Glomerular endothelial cell (primary cell): ENCODE data around the gene VSIG8. TPM values are rescaled to one million over a fixed set of nuclear protein-coding genes. Genes with fewer than 3 reads are reported as not detected.

Experiments
- DNase-seq: peaks from one replicate; pipeline ENCODE4 v3.0.0-alpha.2; 2011; ENCODE audit warnings: low read depth, low spot score; ENCODE audit errors: extremely low read depth
- total RNA-seq: library from RNA; depleted of rRNA; stranded (reverse); fragments of >200 nt; gene quantifications from 2 replicates; pipeline ENCODE4 v1.2.3, GENCODE V29; 2015

Gene VSIG8
- total RNA-seq, 1 donor from 2014 or later: 0.35 TPM

- DNase-seq: no peak
These were observed 21.8 kb upstream of the VSIG8 start for GRCh38 chr1:159884296-159884695.

- DNase-seq: no peak
These were observed 20.7 kb upstream of the VSIG8 start for GRCh38 chr1:159883134-159883533.

- DNase-seq: no peak
These were observed 20.0 kb upstream of the VSIG8 start for GRCh38 chr1:159882527-159882862.

GRCh38 chr1:159881622-159882526 is 19.4 kb upstream of the VSIG8 start:
- peak; percentile 87 for DNase-seq

- no peak for DNase-seq
These were observed 18.0 kb upstream of the VSIG8 start for GRCh38 chr1:159880430-159880829.

- no peak for DNase-seq
These were observed 17.5 kb upstream of the VSIG8 start for GRCh38 chr1:159879977-159880376.

- DNase-seq: no peak
These were observed 16.7 kb upstream of the VSIG8 start for GRCh38 chr1:159879136-159879535.

- no peak for DNase-seq
These were observed 15.4 kb upstream of the VSIG8 start for GRCh38 chr1:159877695-159878444.

GRCh38 chr1:159873530-159874143 is 11.2 kb upstream of the VSIG8 start:
- no peak for DNase-seq

- DNase-seq: no peak
These were observed 10.4 kb upstream of the VSIG8 start for GRCh38 chr1:159872891-159873290.

- DNase-seq: no peak
These were observed 8.2 kb upstream of the VSIG8 start for GRCh38 chr1:159870704-159871103.

GRCh38 chr1:159869607-159870006 is 7.2 kb upstream of the VSIG8 start:
- no peak for DNase-seq

- DNase-seq: no peak
These were observed 6.7 kb upstream of the VSIG8 start for GRCh38 chr1:159869173-159869572.

- DNase-seq: no peak
These were observed 6.3 kb upstream of the VSIG8 start for GRCh38 chr1:159868766-159869165.

GRCh38 chr1:159867664-159868026 is 5.2 kb upstream of the VSIG8 start:
- DNase-seq: no peak

GRCh38 chr1:159866905-159867663 is 4.6 kb upstream of the VSIG8 start:
- no peak for DNase-seq

- no peak for DNase-seq
These were observed 3.6 kb upstream of the VSIG8 start for GRCh38 chr1:159866066-159866465.

GRCh38 chr1:159864262-159864661 is 1.8 kb upstream of the VSIG8 start:
- no peak for DNase-seq

- DNase-seq: no peak
These were observed 426 bp downstream of the VSIG8 start for GRCh38 chr1:159862031-159862430.

GRCh38 chr1:159861218-159861617 is 1.2 kb downstream of the VSIG8 start:
- DNase-seq: no peak

GRCh38 chr1:159860456-159860855 is 2.0 kb downstream of the VSIG8 start:
- no peak for DNase-seq
